Measurements from ENCODE around the gene MEGF6. TPM values are rescaled to one million over a fixed set of nuclear protein-coding genes. Genes with fewer than 3 reads are reported as not detected.

Gene MEGF6
- total and polyA plus RNA-seq, 2 of the 8 experiments (the other 6 are each of a cell fraction or from before 2014, with no cell fraction given), result 4.1 to 14.8 TPM

DNA sequence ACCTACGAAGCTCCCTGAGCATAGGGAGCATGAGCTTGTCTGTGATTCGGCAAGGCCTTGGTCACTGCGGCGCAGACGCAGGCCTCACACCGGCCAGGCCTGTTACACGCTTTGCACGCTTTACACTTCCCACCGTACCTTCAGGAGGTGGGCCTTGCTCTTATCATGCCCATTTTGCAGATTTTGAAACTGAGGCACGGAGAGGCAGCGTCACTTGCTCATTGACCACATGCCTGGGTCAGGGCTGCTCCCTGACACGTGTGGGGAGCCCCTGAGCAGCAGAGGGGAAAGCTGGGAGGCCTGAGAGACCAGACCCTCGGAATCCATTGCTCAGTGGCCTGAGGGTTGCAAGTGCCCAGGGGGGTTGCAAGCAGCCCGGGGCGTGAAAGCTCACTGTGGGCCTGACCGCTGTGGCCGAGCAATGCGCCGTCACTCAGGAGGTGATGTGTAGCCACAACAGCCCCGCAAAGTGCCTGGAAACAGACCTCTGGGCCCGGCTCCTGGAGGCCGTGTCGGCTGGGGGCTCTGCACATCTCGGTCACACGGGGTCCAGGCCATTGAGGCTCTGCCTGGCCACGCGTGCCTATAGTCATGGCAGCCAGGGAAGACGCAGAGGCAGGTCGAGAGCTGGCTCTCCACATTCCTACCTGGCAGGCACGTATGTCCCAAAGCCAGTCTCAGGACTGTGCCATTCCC, 149.9 kb downstream of the MEGF6 start:
- peak overlapping the region; percentile 63; the same call in 1 of the 2 replicates for H2BK5ac ChIP-seq (ENCODE audit: low read depth, low read length)
- no peak overlapping the region for H3K27ac ChIP-seq (ENCODE audit: low read depth, low read length)
- peak overlapping the region; percentile 71; the same call in 1 of the 2 replicates for H4K8ac ChIP-seq (ENCODE audit: extremely low read depth, insufficient read depth, low read length)
- no peaks in the 10 kb centered on the region for H3K23me2 ChIP-seq (ENCODE audit: low read depth, low read length)
- FAIRE-seq (no peak), DNase-seq (ENCODE audit: low read depth in 1 of 2, low spot score in 2 of 2) (no peak)
- H3K4ac ChIP-seq (replicated peaks; ENCODE audit: insufficient read length, low read depth, low read length), result no peak overlapping the region
- no peak overlapping the region for H3K23ac ChIP-seq (ENCODE audit: insufficient read length)
- H2BK15ac ChIP-seq (ENCODE audit: low read length), result peak overlapping the region; percentile 61; the same call in 1 of the 2 replicates
- no peak overlapping the region for H2BK20ac ChIP-seq (ENCODE audit: low read length)
- H3K14ac ChIP-seq (ENCODE audit: insufficient read length), result no peak overlapping the region
- ChIA-PET CTCF (ENCODE audit: partially characterized antibody) (interaction anchor here (1.0 to 2.3 kb wide), 5 partner anchors 8 to 154 kb away, joined by 3 to 25 read pairs (median 6); no protein-coding TSS in a partner anchor), POLR2A (ENCODE audit: partially characterized antibody) (interaction anchor here (0.9 to 1.1 kb wide), 2 partner anchors 10 to 11 kb away, joined by 3 to 5 read pairs; no protein-coding TSS in a partner anchor)
- 90% methylated on average over 30 of the region's 30 CpGs; no CpG with 5 or more reads in 1 of the 2 experiments for WGBS, 2 experiments (ENCODE audit: extremely low coverage in 1 of 2, insufficient coverage in 1 of 2, insufficient read length in 1 of 2, insufficient replicate concordance in 2 of 2, low coverage in 1 of 2, low lambda C conversion rate in 2 of 2, missing lambda C conversion rate in 1 of 2)
- peaks cover 3 to 15% of the 10 kb centered on the region in 2 experiments for H4K20me1 ChIP-seq (replicated peaks in 1 of 2; ENCODE audit: control insufficient read depth in 1 of 2, insufficient read depth in 2 of 2, low read length in 2 of 2)
- no peaks in the 10 kb centered on the region for H3K27me3 ChIP-seq (replicated peaks in 1 of 4; ENCODE audit: control insufficient read depth in 3 of 4, extremely low read depth in 1 of 4, insufficient read depth in 3 of 4, low read length in 3 of 4)
- H2AK5ac ChIP-seq (ENCODE audit: low read depth, low read length), result no peak overlapping the region
- no peak overlapping the region for H4K91ac ChIP-seq (replicated peaks; ENCODE audit: insufficient read length, low read length)
- no peak overlapping the region for H3K9ac ChIP-seq (replicated peaks in 1 of 4; ENCODE audit: extremely low read depth in 1 of 4, low read depth in 3 of 4, low read length in 3 of 4)
- H2BK12ac ChIP-seq (ENCODE audit: low read depth, low read length), result no peak overlapping the region
- no peak overlapping the region for H3K4me2 ChIP-seq (ENCODE audit: insufficient read depth in 1 of 2, low read depth in 2 of 2, low read length in 2 of 2)
- no peaks in the 10 kb centered on the region for H3K36me3 ChIP-seq (ENCODE audit: control insufficient read depth in 2 of 4, insufficient read depth in 4 of 4, low read length in 3 of 4)
- peaks cover 0 to 4% of the 10 kb centered on the region in 2 experiments; a peak in 1 of 4 replicates for H3K79me2 ChIP-seq (ENCODE audit: control insufficient read depth in 1 of 2, insufficient read depth in 2 of 2, low read length in 2 of 2)
- H2BK120ac ChIP-seq (replicated peaks; ENCODE audit: low read depth, low read length), result no peak overlapping the region
- H3K79me1 ChIP-seq (ENCODE audit: low read depth, low read length), result peaks cover 5% of the 10 kb centered on the region; the same call in 1 of the 2 replicates
- H3K4me3 ChIP-seq (ENCODE audit: extremely low read depth in 1 of 4, insufficient read depth in 2 of 4, low read depth in 3 of 4, low read length in 4 of 4), result no peak overlapping the region
- no peak overlapping the region for H3K56ac ChIP-seq (replicated peaks; ENCODE audit: insufficient read length, low read depth, low read length)
- TF ChIP-seq PHF8 (conservative IDR thresholded peaks at IDR 0.05; ENCODE audit: low read depth, low read length) (no peak), KDM1A (IDR thresholded peaks at IDR 0.05; ENCODE audit: borderline replicate concordance, low read length) (peak; percentile 47; the same call in 1 of the 2 replicates), EZH2 (IDR thresholded peaks at IDR 0.05; ENCODE audit: low read depth, low read length, severe bottlenecking) (no peak)
- no peak overlapping the region for H3K18ac ChIP-seq (ENCODE audit: extremely low read depth, low read length)
- H4K5ac ChIP-seq (ENCODE audit: insufficient read length, low read depth, low read length), result no peak overlapping the region
- H2AFZ ChIP-seq (ENCODE audit: low read length), result no peak overlapping the region
- peaks cover 0 to 3% (median 1%) of the 10 kb centered on the region in 4 experiments; a peak in 1 of 7 replicates for H3K4me1 ChIP-seq (replicated peaks in 1 of 4; ENCODE audit: control insufficient read depth in 3 of 4, insufficient read depth in 4 of 4, low read length in 3 of 4)
- no peaks in the 10 kb centered on the region for H3K9me3 ChIP-seq (ENCODE audit: insufficient read depth in 2 of 2, low read depth in 1 of 2, low read length in 1 of 2)

Measured in H1 (cell line).